Thymus (tissue), 11 donors: ENCODE measurements around the gene KCNF1. TPM values are rescaled to one million over a fixed set of nuclear protein-coding genes. Genes with fewer than 3 reads are reported as not detected.
A peak's percentile ranks its signal among the peaks of the same experiment; 100 is the strongest.

ENCODE experiments used
- DNase-seq, 9 donors: peaks; one replicate each; pipeline ENCODE4 v3.0.0-alpha.2; 2013; ENCODE audit warnings: low spot score in 9 of 9, low read depth in 6 of 9, missing footprints in 1 of 9
- H3K27ac ChIP-seq, 2 donors: one replicate each; pipeline ENCODE4 v1.5.1; 2013; ENCODE audit warnings: control low read depth in 1 of 2, low read depth in 1 of 2, low read length in 1 of 2, mild to moderate bottlenecking in 1 of 2, moderate library complexity in 1 of 2
- H3K27me3 ChIP-seq, 2 donors: one replicate each; pipeline ENCODE4 v1.5.1; 2013; ENCODE audit warnings: low read length in 1 of 2; ENCODE audit not compliant: control insufficient read depth in 2 of 2, insufficient read depth in 1 of 2
- H3K36me3 ChIP-seq, 2 donors: one replicate each; pipeline ENCODE4 v1.5.1; 2013; ENCODE audit warnings: low read length in 1 of 2, mild to moderate bottlenecking in 1 of 2, moderate library complexity in 1 of 2; ENCODE audit not compliant: control insufficient read depth in 2 of 2, insufficient read depth in 2 of 2
- H3K4me1 ChIP-seq, 2 donors: one replicate each; pipeline ENCODE4 v1.5.1; 2013; ENCODE audit warnings: low read length in 2 of 2; ENCODE audit not compliant: control insufficient read depth in 2 of 2, insufficient read depth in 2 of 2
- H3K4me3 ChIP-seq, 2 donors: one replicate each; pipeline ENCODE4 v1.5.1; 2013; ENCODE audit warnings: low read length in 2 of 2, control low read depth in 1 of 2, mild to moderate bottlenecking in 1 of 2
- H3K9me3 ChIP-seq, 2 donors: one replicate each; pipeline ENCODE4 v1.5.1; 2013; ENCODE audit warnings: low read length in 1 of 2, mild to moderate bottlenecking in 1 of 2; ENCODE audit not compliant: control insufficient read depth in 2 of 2, insufficient read depth in 1 of 2
- WGBS: extraction: QIAGEN DNeasy Blood & Tissue Kit; methylation state at CpG from one replicate; pipeline ENCODE4 v1.1.7; 2013; 5-methylcytosine and 5-hydroxymethylcytosine counted together
- polyA plus RNA-seq: library from polyadenylated mRNA; stranded (reverse); fragments of 200-250 nt; gene quantifications from one replicate; pipeline ENCODE4 v1.2.3, GENCODE V29; 2013
- total RNA-seq: library from RNA; stranded (reverse); fragments of 120-200 nt; gene quantifications from one replicate; pipeline ENCODE4 v1.2.4, GENCODE V29; 2013
- donor health status: healthy.

Gene KCNF1
- total and polyA plus RNA-seq, 2 donors = 0.52 to 0.57 TPM

GRCh38 chr2:10919771-10920621 is 8.3 kb downstream of the KCNF1 start:
- Histone ChIP-seq H3K4me1 (peaks cover 23 to 77% of the 10 kb centered on the region in 2 donors), H3K9me3 (peaks cover 0 to 18% of the 10 kb centered on the region in 2 donors), H3K4me3 (no peak overlapping the region), H3K27me3 (peaks cover 0 to 4% of the 10 kb centered on the region in 2 donors), H3K27ac (peak overlapping the region in 1 of 2 donors; percentile 83), H3K36me3 (no peaks in the 10 kb centered on the region)
- DNase-seq = peak; percentile 53 to 89 (median 65)
- 45% methylated on average over 20 of the region's 20 CpGs for WGBS

- Histone ChIP-seq H3K4me1 (peaks cover 23 to 68% of the 10 kb centered on the region in 2 donors), H3K27ac (peak overlapping the region in 1 of 2 donors; percentile 83), H3K27me3 (peaks cover 0 to 2% of the 10 kb centered on the region in 2 donors), H3K9me3 (peaks cover 0 to 18% of the 10 kb centered on the region in 2 donors), H3K36me3 (no peaks in the 10 kb centered on the region), H3K4me3 (no peak overlapping the region)
- peak in 2 of 9 donors; percentile 13 to 43 for DNase-seq
- 88% methylated on average over 16 of the region's 16 CpGs for WGBS
These were observed 9.1 kb downstream of the KCNF1 start for GRCh38 chr2:10920764-10921388.

GRCh38 chr2:10921525-10921924 is 9.8 kb downstream of the KCNF1 start:
- Histone ChIP-seq H3K4me3 (no peak overlapping the region), H3K36me3 (no peaks in the 10 kb centered on the region), H3K27me3 (peaks cover 0 to 6% of the 10 kb centered on the region in 2 donors), H3K4me1 (peaks cover 23 to 62% of the 10 kb centered on the region in 2 donors), H3K27ac (no peak overlapping the region), H3K9me3 (peaks cover 0 to 18% of the 10 kb centered on the region in 2 donors)
- DNase-seq = no peak
- 87% methylated on average over 6 of the region's 6 CpGs for WGBS

GRCh38 chr2:10922307-10923007 is 10.7 kb downstream of the KCNF1 start:
- Histone ChIP-seq H3K36me3 (no peaks in the 10 kb centered on the region), H3K27me3 (peaks cover 0 to 10% of the 10 kb centered on the region in 2 donors), H3K4me3 (no peak overlapping the region), H3K27ac (no peak overlapping the region), H3K4me1 (peaks cover 20 to 52% of the 10 kb centered on the region in 2 donors), H3K9me3 (peaks cover 0 to 18% of the 10 kb centered on the region in 2 donors)
- DNase-seq = no peak
- WGBS = 83% methylated on average over 20 of the region's 20 CpGs

GRCh38 chr2:10923008-10923375 is 11.3 kb downstream of the KCNF1 start:
- H3K9me3 ChIP-seq = peaks cover 0 to 14% of the 10 kb centered on the region in 2 donors
- no peaks in the 10 kb centered on the region for H3K36me3 ChIP-seq
- no peak overlapping the region for H3K27ac ChIP-seq
- no peak overlapping the region for H3K4me3 ChIP-seq
- no peak for DNase-seq
- H3K4me1 ChIP-seq = peaks cover 20 to 47% of the 10 kb centered on the region in 2 donors
- 93% methylated on average over 7 of the region's 7 CpGs for WGBS
- H3K27me3 ChIP-seq = peaks cover 0 to 10% of the 10 kb centered on the region in 2 donors

GRCh38 chr2:10923965-10924364 is 12.2 kb downstream of the KCNF1 start:
- no peak overlapping the region for H3K27ac ChIP-seq
- no peak overlapping the region for H3K4me3 ChIP-seq
- H3K36me3 ChIP-seq = no peaks in the 10 kb centered on the region
- H3K27me3 ChIP-seq = peaks cover 0 to 10% of the 10 kb centered on the region in 2 donors
- DNase-seq = no peak
- H3K9me3 ChIP-seq = peaks cover 0 to 8% of the 10 kb centered on the region in 2 donors
- H3K4me1 ChIP-seq = peaks cover 20 to 40% of the 10 kb centered on the region in 2 donors
- WGBS = 93% methylated on average over 6 of the region's 6 CpGs

GRCh38 chr2:10924441-10924840 is 12.7 kb downstream of the KCNF1 start:
- 96% methylated on average over 5 of the region's 5 CpGs for WGBS
- peaks cover 0 to 3% of the 10 kb centered on the region in 2 donors for H3K9me3 ChIP-seq
- H3K27me3 ChIP-seq = peaks cover 0 to 10% of the 10 kb centered on the region in 2 donors
- no peaks in the 10 kb centered on the region for H3K36me3 ChIP-seq
- peaks cover 15 to 35% of the 10 kb centered on the region in 2 donors for H3K4me1 ChIP-seq
- no peak overlapping the region for H3K4me3 ChIP-seq
- H3K27ac ChIP-seq = no peak overlapping the region
- DNase-seq = no peak

- 87% methylated on average over 5 of the region's 5 CpGs for WGBS
- Histone ChIP-seq H3K9me3 (no peaks in the 10 kb centered on the region), H3K27ac (no peak overlapping the region), H3K4me1 (peaks cover 11 to 31% of the 10 kb centered on the region in 2 donors), H3K36me3 (no peaks in the 10 kb centered on the region), H3K4me3 (no peak overlapping the region), H3K27me3 (peaks cover 0 to 10% of the 10 kb centered on the region in 2 donors)
- DNase-seq = no peak
These were observed 13.1 kb downstream of the KCNF1 start for GRCh38 chr2:10924859-10925258.
